Activated T-cell treated with anti-CD3 and anti-CD28 coated beads for 48 hours (primary cell): ENCODE measurements around the gene CHST8.
"Not testable (repeated sequence)": the region's sequence is repeated elsewhere in the genome, so short reads cannot be mapped to it uniquely, and the experiment has no call there.

Experiments
- DNase-seq: peaks from one replicate; pipeline ENCODE4 v3.0.0-alpha.2; 2020; ENCODE audit warnings: low read depth

Gene CHST8

DNA sequence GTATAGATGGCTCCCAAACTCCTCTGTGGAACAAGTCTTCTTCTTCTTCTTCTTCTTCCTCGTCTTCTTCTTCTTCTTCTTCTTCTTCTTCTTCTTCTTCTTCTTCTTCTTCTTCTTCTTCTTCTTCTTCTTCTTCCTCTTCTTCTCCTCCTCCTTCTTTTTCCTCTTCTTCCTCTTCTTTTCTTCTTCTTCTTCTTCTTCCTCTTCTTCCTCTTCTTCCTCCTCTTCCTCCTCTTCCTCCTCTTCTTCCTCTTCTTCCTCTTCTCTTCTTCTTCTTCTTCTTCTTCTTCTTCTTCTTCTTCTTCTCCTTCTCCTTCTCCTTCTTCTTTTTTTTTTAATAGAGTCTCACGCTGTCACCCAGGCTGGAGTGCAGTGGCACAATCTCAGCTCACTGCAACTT lies 3.4 kb upstream of the CHST8 start:
- DNase-seq, result not testable (repeated sequence)

GRCh38 chr19:33618884-33619283 lies 2.9 kb upstream of the CHST8 start:
- no peak for DNase-seq

GRCh38 chr19:33620611-33621010 lies 1.1 kb upstream of the CHST8 start:
- no peak for DNase-seq

DNA sequence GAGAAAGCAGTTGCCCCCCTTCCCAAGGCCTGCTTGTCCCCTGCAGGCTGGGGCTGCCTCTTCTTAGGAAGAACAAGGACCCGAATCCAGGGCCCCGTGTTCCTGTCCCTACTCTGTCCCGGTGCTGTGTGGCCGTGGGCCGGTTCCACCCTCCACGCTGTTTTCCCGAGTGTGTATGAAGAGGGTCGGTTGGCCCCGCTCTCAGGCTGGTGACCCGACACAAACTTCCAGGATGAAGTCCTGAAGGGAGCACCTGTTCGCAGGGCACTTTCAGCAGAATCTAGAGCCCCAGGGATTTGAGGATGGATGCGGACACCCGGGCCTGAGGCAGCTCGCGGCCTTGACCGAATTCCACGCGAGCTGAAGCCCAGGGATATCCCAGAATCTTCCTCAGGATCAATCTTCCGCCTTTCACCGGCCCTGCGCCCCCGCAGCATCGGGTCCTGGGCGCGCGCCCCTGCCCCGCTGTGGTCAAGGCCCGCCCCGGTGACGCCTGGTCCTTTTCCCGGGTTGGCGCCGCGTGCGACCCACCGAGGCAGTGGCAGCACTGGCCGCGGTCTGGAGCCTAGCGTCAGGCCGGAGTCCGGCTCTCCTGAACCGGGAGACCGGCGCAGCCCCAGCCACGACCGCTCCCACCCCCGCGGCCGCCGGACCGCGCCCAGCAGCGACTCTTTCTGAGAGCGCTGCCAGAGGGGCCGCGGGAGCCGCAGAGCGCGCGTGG lies 528 bp upstream of the CHST8 start:
- DNase-seq, result no peak

- no peak for DNase-seq
These were observed 704 bp downstream of the CHST8 start for GRCh38 chr19:33622505-33622808.

DNA sequence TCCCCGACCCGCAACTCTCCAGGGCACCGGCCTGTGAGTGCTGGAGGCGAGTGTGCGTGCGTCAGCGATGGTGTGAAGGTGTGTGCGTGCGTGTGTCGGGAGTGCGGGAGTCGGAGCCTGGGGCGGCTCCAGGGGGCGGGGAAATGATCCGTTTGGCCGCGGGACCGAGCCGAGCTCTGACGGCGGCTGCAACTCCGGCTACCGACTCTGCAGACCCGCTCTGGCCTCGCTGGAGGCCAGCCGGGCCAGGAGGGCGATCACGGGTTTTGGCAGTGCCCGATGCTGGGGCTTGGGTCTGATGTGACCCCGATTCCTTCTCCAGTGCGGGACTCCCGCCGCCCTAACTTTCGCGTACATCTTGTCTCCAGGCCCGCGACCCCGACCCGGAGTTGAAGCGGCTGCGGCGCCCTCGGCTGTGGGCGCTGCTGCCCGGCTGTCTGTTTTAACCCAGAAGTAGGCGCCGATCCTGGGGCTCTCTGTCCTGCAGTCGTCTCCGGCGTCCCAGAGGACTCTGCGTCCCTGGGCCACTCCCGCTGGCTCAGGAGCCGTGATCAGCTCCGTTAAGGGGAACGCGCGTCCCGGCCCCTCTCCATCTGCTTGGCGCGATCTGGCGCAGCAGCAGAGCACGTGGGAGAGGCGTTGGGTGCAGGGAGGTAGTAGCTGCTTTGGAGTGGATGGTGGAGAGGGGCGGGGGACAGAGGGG lies 1.2 kb downstream of the CHST8 start:
- DNase-seq, result no peak

DNA sequence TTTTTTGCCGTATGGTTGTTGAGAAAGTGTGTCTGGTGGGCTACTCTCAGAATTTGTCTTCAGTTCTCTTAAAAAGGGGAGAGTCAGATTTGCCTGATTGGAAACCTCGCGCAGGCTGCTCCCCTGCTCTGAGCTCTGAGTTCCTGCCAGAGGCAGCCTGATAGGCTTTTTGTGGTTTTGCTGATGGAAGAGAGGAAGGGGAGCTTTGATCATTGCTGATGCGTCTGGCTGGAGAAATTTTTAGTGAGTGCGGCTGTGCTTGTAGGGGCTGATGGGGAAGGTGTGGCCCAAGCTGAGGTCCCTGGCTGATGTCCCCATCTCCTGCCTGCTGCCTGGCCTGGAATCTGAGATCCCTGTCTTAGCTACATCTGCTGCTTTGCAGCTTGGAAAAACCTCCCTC lies 2.8 kb downstream of the CHST8 start:
- DNase-seq, result no peak

DNA sequence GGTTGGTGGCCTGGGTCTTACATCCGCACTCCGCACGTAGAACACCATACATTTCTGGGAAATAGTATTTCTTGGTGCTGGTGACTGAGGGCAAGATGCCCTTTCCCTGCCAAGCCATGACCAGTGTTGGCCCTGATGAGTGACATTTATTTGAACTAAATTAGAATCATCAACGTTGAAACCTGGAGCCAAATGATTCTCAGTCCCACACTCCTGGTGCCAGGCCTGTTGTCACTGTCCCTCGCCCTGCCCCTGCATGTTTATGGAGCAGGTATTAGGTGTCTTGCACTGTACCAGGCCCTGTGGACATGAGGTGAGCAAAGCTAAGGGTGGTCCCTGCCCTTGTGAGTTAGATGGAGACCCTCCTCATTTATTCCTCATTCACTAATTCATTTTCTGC lies 5.8 kb downstream of the CHST8 start:
- no peak for DNase-seq

GRCh38 chr19:33627962-33628839 lies 6.4 kb downstream of the CHST8 start:
- no peak for DNase-seq

DNA sequence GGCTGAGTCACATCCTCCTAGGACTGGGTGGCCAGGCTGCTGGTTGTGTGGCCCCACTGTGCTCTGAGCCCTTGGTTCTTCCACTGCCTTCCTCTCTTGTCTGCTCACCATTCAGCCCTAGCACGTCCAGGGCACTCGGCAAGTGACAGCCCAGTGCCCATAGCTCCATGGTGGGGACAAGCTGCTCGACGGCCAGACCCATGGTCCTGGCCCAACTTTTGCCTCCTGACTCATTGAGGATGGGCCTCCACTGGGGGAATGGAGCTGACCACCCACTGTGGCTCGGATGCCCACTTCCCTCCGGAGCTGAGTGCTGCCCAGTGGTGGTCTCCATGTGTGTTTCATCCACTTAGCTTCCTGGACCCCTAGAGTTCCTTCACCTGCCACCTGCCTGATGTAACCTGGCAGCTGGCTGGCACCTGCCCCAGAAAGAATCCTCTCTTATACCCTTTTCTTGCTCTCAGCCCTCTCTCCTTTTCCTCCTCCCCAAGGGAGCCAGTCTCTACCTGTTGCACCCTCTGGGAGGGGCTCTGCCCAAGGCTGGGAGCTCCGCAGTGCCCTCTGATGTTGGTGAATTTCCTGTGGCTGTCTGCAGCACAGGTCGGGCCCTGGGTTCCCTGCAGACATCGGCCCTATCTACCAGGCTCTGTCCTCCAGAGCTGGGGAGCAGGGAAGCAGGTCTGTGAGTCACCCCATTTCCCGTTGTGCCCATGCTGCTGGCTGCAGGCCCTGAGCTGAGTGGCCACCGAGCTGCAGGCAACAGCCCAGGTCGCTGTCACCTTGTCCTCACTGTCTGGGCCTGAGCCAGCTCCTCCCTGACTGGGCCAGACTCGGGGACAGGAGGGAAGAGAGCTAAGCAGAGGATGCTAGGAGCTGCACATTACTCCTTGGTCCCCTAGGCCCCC lies 7.4 kb downstream of the CHST8 start:
- no peak for DNase-seq

DNA sequence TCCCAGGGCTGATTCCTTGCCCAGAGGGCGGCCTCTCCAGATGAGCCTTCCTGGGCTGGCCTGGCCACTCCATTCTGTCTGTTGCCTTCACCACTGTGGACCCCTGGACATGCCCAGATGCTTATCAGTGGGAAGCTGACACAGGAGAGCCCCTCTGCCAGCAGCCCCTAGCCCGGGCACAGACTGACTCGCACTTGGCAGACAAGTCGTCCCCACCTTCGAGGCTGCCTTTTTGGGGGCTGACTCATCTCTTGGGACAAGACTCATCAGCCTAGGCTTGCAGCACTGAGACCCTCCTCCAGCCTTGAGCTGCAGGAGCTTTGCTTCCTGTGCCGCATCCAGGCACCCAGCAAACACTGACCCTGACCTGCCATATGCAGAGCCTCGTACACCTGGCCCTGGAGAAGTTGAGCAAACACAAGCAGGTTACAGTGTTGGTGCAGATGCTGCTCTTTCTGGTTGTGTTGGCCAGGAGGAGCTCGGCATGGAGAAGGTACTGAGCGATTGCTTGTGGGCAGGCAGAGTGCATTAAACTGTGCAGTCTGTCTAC lies 8.1 kb downstream of the CHST8 start:
- DNase-seq, result no peak

DNA sequence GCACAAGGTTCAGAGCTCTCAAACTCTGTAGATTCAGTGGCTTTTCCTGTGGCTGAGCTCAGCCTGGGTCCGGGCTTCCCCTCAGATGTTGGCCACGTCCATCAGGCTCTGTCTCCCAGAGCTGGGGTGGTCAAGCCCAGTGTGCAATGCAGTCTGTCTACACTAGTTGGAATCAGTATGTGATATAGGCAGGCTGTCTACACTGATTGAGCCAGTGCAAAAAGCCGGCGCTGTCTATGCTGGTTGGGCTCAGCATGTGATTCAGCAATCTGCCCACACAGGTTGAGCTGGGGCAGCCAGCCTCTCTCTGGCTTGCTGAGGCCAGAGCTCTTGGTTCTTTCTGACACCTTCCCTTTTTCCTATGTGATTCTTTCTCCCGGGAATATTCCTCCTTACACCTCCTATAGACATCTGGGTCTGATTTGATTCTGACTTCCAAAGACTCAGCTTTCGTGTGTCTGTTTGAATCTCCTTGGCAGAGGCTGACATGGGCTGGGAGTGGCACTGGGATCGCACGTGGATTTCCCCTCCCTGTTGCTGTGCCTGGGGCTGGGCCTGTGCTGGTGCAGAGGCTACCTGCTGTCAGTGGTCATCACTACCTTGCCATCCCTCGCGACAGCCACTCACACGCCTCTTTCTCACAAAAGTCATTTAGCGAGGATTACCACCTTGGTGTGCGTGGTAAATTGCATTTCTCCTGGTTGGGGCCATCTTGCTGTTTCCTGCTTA lies 9.3 kb downstream of the CHST8 start:
- DNase-seq, result no peak

- no peak for DNase-seq
These were observed 9.8 kb downstream of the CHST8 start for GRCh38 chr19:33631609-33631973.

- DNase-seq, result no peak
These were observed 12.8 kb downstream of the CHST8 start for GRCh38 chr19:33634361-33635091.

- DNase-seq, result no peak
These were observed 16.6 kb downstream of the CHST8 start for GRCh38 chr19:33638167-33639034.

- no peak for DNase-seq
These were observed 17.4 kb downstream of the CHST8 start for GRCh38 chr19:33639035-33639681.

DNA sequence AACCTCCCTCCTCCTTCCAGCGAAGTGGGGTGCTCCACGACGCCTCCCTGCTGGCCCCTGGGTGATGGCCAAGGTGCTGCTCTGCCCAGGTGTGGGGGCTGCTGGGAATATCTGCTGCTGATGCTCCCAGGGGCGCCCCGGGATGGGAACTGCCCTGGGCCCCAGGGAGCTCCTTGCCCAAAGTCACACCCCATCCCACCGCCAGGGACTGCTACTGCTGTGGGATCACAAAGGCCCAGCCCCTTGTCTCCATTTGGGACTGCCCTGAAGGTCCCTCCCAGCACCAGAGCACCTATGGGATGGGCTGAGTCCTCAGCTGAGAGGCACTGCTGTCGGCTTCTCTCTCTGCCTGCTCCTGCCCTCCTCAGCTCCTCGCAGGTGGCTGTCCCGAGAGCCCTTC lies 19.0 kb downstream of the CHST8 start:
- DNase-seq, result no peak

DNA sequence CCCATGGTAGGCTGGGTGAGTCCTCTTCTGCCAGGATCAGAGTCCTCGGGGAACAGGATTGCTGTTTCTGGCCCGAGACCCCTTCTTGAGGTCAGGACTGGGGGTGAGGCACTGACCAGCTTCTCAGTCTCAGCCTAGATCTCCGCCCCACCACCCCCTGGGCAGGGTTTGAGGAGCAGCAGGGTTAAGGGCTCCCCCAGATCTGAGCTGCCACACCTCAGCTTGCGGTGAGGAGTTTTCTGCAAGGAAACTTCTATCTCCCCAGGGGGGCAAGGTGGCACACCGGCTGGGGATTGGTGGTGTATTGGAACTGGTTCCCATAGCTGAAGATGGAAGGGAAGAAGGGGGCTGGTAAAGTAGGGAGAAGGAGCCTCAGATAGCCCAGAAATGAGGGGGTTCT lies 19.5 kb downstream of the CHST8 start:
- DNase-seq, result no peak

- no peak for DNase-seq
These were observed 20.3 kb downstream of the CHST8 start for GRCh38 chr19:33641956-33642498.
